Bronchial epithelial cell (primary cell): Measurements from ENCODE around the gene HTT. TPM values are rescaled to one million over a fixed set of nuclear protein-coding genes. Genes with fewer than 3 reads are reported as not detected.
A peak's percentile ranks its signal among the peaks of the same experiment; 100 is the strongest.

ENCODE experiments used
- DNase-seq: peaks from one replicate; pipeline ENCODE4 v3.0.0-alpha.2; 2010; ENCODE audit warnings: low read depth
- FAIRE-seq: peaks from 2 replicates; lab custom pipeline; 2011; peaks lifted over from hg19 to GRCh38; lab: Jason Lieb, UNC
- H3K27me3 ChIP-seq: 2 replicates; pipeline ENCODE4 v1.5.1; 2011; ENCODE audit warnings: low read length; ENCODE audit not compliant: control insufficient read depth, insufficient read depth
- H3K36me3 ChIP-seq: 2 replicates; pipeline ENCODE4 v1.5.1; 2011; ENCODE audit warnings: low read length; ENCODE audit not compliant: control insufficient read depth, insufficient read depth
- H3K4me3 ChIP-seq: 2 replicates; pipeline ENCODE4 v1.5.1; 2011; ENCODE audit warnings: mild to moderate bottlenecking, low read depth, low read length, control low read depth
- total RNA-seq: library from RNA; depleted of rRNA; stranded (reverse); fragments of >200 nt; gene quantifications from 2 replicates; pipeline ENCODE4 v1.2.1, GENCODE V29; 2014
- TF ChIP-seq, protein P1 (sequence below): IDR thresholded peaks from 2 replicates; pipeline ENCODE4 v1.5.1; 2011; ENCODE audit warnings: mild to moderate bottlenecking, moderate library complexity, low read length, control low read depth, inconsistent platforms; ENCODE audit not compliant: insufficient read depth, severe bottlenecking

The HTT gene
- total RNA-seq, 1 donor from 2014 or later: 24.0 TPM

DNA sequence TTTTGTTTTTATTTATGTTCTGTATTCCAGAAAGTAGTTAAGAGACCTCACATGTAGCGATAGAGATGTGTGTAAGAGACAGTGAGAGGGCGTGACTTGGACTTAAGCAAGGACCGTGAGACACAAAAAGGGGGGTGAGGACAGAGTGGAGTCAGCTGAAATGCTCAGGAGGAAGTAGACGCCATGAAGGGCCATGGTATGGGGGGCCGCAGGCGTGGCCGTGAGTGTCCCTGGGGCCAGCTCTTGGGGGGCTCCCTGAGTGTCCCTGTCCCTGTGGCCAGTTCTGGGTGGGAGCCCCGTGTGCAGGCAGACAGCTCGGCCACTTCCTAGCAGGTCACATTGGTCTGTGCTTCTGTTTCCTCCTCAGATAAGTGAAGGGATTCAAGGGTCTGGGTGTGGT, 151.5 kb downstream of the HTT start:
- DNase-seq (no peak), FAIRE-seq (no peak)
- Histone ChIP-seq H3K36me3 (peaks cover 23% of the 10 kb centered on the region), H3K27me3 (no peaks in the 10 kb centered on the region), H3K4me3 (no peak overlapping the region)
- TF ChIP-seq, protein P1, sequence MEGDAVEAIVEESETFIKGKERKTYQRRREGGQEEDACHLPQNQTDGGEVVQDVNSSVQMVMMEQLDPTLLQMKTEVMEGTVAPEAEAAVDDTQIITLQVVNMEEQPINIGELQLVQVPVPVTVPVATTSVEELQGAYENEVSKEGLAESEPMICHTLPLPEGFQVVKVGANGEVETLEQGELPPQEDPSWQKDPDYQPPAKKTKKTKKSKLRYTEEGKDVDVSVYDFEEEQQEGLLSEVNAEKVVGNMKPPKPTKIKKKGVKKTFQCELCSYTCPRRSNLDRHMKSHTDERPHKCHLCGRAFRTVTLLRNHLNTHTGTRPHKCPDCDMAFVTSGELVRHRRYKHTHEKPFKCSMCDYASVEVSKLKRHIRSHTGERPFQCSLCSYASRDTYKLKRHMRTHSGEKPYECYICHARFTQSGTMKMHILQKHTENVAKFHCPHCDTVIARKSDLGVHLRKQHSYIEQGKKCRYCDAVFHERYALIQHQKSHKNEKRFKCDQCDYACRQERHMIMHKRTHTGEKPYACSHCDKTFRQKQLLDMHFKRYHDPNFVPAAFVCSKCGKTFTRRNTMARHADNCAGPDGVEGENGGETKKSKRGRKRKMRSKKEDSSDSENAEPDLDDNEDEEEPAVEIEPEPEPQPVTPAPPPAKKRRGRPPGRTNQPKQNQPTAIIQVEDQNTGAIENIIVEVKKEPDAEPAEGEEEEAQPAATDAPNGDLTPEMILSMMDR: no peak

DNA sequence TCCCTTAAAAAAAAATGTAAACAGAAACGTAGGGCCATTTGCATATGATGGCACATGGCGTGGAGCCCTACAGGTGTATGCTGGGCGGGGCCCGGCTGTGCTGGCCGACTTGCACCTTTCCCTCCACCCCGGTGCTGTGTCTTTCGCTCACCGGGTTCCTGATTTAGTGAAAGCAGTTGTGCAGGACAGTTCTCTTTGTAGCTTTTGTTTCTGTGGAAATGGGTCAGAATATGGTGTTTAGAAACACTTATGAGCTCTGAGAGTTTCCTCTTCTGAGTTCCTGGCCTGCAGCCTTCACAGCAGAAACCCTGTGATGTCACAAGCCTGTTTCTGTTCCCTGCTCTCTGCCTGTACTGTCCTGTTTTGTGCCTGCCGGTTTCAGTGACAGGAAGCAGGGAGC, 152.0 kb downstream of the HTT start:
- TF ChIP-seq, protein P1: no peak
- Histone ChIP-seq H3K36me3 (peaks cover 26% of the 10 kb centered on the region), H3K27me3 (no peaks in the 10 kb centered on the region), H3K4me3 (no peak overlapping the region)
- FAIRE-seq: no peak
- no peak for DNase-seq

DNA sequence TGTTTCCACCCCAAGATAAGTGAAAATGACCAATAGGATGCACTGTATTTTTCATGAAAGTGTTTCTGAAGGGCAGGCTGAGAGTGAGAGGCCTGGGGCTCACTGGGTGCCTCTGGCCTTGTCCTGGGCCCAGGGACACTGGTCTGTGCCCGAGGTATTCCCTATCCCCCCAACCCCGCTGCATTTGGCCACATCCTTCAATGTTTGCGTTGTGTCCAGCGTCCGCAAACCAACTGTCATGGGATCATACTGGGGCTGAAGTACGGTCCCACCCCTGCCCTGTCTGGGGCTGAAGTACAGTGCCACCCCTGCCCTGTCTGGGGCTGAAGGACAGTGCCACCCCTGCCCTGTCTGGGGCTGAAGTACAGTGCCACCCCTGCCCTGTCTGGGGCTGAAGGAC, 152.5 kb downstream of the HTT start:
- H3K27me3 ChIP-seq: no peaks in the 10 kb centered on the region
- no peak for FAIRE-seq
- no peak overlapping the region for H3K4me3 ChIP-seq
- peaks cover 26% of the 10 kb centered on the region for H3K36me3 ChIP-seq
- TF ChIP-seq, protein P1: no peak
- DNase-seq: no peak

DNA sequence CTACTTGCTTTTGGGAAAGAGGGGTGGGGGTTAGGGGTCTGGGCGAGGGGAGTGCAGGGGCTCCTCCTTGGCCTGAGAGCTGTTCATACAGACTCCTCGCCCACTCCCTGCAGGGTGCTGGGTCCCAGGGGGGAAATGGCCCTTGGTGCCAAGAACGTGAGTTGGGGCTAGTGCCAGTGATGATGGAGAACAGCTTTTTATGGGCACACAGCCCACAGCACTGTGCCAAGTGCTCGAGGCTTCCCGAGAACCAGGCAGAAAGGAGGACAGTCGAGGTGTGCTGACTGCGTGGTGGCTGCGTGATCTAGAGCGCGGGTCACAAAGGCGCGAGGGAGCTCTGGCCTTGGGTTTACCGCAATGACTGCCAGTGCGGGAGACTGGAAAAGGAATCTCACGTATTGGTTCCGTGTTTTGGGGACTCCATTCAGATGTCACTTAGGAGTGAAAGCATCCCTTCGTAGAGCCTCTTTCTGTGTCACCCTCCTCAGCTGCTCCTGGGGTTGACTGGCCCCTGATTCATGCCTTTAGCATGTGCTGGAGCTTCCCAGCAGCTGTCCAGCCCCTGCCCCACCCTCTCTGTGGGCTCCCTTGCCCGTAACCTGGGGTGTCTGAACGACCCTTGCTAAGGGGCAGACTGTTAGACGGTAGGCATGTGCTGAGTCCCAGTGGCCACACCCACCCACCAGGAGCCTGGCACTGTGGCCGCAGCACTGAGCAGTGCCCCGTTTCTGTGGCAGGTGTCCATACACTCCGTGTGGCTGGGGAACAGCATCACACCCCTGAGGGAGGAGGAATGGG, 153.6 kb downstream of the HTT start:
- peaks cover 27% of the 10 kb centered on the region for H3K36me3 ChIP-seq
- DNase-seq: no peak
- peak; percentile 81 for FAIRE-seq
- no peaks in the 10 kb centered on the region for H3K27me3 ChIP-seq
- H3K4me3 ChIP-seq: no peak overlapping the region
- TF ChIP-seq, protein P1: no peak

DNA sequence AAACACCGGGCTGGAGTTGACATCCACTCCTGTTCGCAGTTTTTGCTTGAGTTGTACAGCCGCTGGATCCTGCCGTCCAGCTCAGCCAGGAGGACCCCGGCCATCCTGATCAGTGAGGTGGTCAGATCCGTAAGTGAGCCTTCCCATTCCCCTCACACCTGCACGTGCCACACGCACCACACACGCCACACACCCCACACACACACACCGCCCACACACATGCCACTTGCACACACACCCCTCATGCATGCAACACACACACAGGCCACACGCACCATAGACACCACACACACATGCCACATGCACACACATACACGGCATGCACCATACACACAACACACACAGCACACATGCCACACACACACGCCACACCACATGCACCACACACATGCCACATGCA, 154.4 kb downstream of the HTT start:
- no peak for FAIRE-seq
- TF ChIP-seq, protein P1: no peak
- no peak for DNase-seq
- Histone ChIP-seq H3K36me3 (peaks cover 22% of the 10 kb centered on the region), H3K4me3 (no peak overlapping the region), H3K27me3 (no peaks in the 10 kb centered on the region)
